Measurements from ENCODE around the gene CHAF1B.
"Not testable (repeated sequence)": the region's sequence is repeated elsewhere in the genome, so short reads cannot be mapped to it uniquely, and the experiment has no call there.

Gene CHAF1B

DNA sequence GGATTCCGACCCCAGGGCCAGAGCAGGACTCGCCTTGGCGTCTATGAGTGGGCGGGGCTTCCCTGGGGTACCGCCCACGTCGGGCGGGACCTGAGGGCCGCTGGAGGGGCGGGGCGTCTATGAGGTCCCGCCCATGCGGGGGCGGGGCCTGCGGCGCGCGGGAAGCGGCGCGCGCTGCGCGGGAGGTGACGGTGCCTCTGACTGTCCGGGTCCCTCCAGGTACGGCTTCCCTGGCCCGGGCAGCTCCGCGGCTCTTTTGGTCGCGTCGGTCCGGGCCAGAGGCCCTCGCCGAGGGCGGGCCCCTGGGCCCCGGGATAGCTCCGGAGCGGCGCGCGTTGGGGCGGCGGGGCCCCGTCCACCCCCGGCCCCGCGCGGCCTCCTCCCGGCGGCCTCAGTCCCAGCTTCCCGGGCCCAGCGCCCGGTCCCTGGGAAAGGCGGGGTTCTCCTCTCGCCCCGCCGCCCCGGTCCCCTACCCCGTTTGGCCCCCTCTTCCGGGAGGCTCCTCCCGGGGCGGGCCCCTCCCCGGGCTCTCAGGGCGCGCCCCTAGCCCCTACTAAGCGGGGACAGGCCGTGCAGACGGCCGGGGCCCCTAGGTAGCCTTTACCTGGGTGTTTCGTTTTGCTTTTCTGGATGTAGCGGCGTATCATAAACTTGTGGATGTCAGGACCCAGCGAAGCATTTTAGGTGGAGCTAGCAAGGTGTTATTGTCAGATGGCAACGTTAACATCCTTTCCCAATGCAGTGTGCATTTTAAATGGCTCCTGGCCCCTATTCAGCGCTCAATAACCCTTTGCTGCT lies at the start of gene CHAF1B:
Gene CHAF1B, plus strand, starts transcription at position 160 of the 798 bp plus-strand sequence. CDS start 745 bp downstream, outside the sequence.
- DNase-seq: peak; percentile 35

DNA sequence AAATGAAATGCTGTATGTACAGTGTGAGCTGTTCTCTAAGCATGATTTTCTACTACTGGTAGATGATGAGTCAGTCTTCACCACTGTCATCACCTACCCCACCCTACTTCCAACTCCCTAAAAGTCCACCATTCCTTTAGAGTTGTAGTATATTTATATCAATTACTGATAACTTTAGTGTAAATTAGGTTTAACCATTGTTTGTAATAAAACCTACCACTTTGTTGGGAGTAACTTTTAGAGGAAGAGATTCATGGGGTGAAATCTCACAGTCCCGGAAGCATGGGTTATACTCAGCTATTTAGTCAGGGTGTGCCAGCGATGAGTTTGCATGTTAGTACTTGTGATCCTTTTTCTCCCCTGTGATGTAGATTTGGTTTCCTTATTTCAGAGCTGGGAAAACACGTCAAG lies 48.1 kb upstream of the CHAF1B start:
- DNase-seq: no peak

DNA sequence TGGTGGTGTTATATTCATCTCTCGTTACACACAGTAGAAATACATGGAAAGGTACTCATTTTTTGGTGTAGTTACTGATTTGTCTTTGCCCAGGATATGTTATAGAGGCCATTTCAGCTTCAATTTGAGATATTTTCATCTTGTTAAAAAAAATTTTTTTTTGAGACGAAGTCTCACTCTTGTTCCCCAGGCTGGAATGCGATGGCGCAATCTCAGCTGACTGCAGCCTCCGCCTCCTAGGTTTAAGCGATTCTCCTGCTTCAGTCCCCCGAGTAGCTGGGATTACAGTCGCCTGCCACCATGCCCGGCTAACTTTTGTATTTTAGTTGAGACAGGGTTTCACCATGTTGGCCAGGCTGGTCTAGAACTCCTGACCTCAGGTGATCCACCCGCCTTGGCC lies 46.2 kb upstream of the CHAF1B start:
- DNase-seq: no peak

DNA sequence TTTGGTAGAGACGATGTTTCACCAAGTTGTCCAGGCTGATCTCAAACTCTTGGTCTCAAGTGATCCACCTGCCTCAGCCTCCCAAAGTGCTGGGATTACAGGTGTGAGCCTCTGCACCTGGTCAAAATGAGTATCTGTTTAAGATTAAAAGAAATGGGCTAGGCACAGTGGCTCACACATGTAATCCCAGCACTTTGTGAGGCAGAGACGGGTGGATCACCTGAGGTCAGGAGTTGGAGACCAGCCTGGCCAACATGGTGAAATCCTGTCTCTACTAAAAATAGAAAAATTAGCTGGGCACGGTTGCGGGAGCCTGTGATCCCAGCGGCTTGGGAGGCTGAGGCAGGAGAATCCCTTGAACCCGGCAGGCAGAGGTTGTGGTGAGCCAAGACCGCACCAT lies 42.6 kb upstream of the CHAF1B start:
- not testable (repeated sequence) for DNase-seq

DNA sequence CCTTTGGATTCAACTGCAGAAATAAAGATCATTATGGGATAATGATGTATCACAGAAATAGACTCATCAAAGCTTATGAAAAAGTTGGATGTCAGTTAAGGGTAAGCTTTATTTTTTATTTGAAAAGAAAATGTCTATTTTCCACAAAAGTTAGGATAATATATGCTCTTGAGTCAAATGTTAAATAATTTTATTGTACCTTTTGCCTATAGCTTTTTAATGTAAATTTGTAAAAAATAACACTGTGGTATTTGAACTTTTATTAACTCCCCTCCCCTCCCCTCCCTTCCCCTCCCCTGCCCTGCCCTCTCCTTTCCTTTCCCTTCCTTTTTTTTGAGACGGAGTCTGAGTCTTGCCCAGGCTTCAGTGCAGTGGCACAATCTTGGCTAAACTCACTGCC lies 40.3 kb upstream of the CHAF1B start:
- no peak for DNase-seq

DNA sequence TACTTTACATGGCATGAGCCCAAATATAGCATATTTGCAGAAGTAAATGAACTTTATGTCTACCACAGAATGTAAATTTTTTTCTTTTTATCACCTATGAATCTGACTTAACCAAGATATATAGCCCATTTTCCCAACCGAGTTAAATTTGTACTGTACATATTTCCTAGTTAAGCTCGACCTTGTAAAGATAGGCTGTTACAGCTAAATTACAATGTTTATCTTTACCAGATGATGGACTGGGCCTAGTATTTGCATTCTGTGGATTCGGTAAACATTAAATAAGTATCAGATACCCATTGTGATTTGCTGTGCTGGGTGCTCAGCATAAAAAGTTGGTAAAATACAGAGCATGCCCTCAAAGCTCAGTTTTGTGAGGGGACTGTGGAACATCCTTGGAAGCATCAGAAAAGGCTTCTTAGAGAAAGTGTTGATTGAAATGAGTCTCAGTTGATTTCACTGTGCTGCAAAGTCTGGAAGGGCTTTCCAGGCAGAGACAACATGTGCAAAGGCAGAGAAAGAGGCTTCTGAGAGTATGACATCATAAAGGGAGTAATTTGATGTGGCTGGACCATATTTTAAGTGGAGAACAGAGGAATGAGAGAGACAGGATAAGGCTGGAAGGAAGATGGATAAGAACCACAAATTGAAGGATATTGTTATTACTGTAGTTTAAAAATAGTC lies 37.8 kb upstream of the CHAF1B start:
- DNase-seq: no peak

DNA sequence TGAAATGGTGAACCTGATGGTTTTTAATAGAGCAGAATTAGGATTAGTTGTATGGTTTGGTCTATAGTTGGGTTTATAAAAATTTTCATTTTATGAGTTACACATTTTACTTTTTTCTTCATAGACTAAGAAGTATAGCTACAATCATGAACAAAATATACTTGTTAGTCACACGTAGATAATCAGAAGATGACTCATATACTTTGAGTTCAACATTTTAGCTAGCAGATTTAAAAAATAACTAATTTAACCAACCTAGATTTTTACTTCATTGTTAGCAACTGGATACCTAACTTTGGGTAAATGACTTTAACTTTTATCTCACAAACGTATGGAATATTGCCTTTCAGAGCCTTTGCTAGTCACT lies 37.2 kb upstream of the CHAF1B start:
- DNase-seq: no peak

DNA sequence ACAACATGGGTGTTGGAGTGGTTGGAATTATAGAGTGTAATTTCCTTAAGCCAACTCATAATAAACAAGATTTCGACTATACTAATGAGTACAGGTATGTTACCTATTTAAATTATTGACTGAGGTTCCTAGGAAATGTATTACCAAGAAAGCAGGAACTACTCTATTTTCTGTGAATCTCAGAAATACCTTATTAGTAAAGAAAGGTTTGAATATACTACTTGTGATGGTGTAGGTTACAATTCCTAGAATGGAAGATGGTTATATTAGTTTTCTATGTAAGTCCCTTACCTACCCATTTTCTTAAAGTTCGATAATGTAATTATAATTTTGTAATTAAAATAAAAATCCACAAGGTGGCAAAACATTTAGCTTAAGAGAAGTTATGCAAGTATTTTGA lies 35.9 kb upstream of the CHAF1B start:
- DNase-seq: no peak

DNA sequence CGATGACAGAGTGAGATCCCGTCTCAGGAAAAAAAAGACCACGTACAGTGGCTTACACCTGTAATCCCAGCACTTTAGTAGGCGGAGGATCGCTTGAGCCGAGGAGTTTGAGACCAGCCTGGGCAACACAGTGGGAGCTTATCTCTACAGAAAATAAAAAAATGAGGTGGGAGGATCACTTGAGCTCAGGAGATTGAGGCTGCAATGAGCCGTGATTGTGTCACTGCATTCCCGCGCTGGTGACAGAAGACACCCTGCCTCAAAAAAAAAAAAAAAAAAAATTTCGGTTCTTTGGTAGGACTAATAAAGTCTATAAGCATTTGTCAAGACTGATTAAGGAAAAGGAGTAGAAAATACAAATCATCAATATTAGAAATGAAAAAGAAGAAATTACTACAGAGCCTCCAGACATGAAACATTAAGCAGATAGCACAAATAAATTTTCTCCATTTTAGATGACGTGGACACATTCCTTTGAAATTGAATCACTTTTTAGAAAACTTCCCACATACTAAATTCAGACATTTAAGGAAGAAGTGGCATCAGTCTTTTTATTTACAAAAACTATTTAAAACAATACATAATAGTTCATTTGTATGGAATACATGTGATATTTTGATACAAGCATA lies 34.8 kb upstream of the CHAF1B start:
- DNase-seq: no peak

DNA sequence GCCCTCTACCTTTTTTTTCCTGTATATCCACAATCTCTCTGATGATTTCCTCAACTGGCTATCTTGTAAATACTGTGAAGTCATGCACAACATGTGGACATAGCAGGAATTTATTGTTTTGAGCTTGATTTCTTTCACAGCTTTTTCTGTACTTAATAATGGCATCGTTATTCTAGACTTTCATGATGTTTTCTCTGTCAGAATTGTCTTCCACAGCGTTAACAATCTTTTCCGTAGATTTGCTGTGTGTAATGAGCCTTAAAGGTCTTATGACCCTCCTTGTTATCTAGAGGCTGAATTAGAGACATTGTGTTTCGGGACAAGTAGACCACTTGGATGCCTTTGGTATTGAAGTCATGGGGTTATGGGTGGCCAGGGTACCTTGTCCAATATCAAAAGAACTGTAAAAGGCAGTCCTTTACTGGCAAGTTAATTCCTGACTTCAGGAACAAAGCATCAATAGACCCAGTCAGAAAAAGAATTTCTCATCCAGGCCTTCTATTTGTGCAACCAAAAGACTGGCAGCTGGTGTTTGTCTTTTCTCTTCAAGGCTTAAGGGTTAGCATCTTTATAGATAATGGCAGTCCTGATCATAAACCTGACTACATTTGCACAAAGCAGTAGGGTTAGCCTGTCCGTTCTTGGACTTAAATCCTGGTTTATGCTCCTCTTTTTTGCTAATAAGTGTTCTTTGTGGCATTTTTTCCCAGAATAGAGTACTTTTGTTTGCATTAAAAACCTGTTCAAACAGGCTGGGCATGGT lies 30.1 kb upstream of the CHAF1B start:
- no peak for DNase-seq

DNA sequence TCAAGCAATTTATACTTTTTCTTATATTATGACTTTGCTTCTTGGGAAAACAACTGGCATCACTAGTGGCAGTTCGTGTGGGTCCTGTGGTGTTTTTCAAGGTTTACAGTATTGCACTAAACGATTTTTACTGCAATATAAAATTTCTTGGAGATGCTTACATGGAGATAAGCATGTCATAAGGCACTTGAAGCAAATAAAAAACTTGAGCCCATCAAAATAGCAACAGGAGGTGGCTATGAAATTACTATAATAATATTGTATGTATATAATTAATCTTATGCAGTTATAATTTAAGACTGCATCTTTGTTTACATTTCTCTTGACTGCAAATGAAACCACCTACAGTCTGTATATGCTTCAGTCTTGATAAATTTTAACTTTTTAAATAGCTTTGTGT lies 29.3 kb upstream of the CHAF1B start:
- no peak for DNase-seq

DNA sequence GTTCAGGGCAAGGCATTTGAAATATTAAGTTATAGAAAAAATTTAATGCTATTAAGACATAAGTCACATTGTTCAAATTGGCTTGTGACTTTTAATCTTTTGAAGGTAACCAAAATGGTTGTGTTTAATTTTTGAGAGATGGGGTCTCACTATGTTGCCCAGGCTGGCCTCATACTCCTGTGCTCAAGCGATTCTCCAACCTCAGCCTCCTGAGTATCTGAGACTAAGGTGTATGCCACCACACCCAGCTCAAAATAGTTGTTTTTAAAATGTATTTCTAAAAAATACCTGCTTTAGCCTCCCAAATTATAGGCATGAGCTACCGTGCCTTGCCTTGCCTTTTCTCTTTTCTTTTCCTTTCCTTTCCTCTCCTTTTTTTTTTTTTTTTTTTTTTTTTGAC lies 26.0 kb upstream of the CHAF1B start:
- DNase-seq: no peak

DNA sequence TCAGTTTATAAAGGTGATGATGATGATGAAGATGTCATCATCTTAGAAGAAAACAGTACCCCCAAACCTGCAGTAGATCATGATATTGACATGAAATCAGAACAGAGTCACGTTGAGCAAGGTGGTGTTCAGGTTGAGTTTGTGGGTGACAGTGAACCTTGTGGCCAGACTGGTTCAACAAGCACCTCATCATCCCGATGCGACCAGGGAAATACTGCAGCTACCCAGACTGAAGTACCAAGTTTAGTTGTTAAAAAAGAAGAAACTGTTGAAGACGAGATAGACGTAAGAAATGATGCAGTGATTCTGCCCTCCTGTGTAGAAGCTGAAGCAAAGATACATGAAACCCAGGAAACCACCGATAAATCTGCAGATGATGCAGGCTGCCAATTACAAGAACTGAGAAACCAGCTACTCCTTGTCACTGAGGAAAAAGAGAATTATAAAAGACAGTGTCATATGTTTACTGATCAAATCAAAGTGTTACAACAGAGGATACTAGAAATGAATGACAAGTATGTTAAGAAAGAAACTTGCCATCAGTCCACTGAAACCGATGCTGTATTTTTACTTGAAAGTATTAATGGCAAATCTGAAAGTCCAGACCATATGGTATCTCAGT lies 16.0 kb upstream of the CHAF1B start:
- no peak for DNase-seq

DNA sequence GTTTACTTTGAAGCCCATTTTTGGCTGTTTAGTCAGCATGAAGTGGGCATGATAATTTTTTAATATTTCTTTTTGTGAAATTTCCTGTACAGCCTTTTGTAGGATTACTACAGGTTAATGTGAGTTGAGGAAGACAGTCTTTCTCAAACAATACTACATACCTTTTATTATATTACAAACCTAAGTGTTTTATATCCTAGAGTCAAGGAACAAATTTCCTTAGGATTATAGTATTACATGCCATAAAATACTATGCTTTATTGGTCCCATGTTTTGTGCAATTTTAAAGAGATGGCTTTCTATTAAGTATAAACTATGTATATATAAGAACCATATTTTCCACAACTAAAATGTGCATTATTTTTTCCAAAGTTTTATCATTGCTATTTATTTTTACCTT lies 9.2 kb upstream of the CHAF1B start:
- DNase-seq: no peak

DNA sequence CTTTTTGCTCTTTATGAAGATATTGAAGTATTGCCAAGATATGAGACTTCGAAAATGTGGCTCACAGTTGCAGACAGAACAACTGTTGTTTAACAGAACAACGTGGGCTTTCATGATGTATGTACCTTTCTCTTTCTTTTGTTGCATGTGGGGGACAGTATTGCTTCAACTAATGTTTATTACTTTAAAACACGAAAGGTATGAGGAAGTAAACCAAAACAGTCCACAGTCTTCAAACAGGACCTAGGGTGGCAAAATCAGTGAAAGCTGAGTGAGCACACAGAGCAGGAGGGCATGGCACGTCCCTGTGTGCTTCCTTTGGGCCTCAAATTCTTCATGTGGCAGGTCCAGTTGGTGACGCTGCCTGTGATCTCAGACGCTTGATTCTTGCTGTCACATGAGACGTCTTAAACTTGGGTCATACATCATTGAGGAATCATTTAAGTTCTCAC lies 7.8 kb upstream of the CHAF1B start:
- DNase-seq: no peak

DNA sequence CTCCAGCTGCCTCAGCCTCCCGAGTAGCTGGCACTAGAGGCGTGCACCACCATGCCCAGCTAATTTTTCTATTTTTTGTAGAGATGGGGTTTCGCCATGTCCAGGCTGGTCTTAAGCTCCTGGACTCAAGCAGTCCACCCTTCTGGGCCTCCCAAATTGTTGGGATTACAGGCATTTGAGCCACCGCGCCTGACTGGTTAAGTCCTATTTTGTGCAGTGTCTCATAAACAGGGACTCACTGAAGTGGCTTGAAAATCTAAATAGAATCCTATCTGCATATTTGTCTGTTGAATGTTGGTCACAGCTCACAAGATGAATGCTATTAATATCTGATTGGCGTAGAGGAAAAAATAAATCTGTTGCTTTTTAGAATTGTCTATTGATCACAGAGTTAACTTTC lies 5.9 kb upstream of the CHAF1B start:
- no peak for DNase-seq

DNA sequence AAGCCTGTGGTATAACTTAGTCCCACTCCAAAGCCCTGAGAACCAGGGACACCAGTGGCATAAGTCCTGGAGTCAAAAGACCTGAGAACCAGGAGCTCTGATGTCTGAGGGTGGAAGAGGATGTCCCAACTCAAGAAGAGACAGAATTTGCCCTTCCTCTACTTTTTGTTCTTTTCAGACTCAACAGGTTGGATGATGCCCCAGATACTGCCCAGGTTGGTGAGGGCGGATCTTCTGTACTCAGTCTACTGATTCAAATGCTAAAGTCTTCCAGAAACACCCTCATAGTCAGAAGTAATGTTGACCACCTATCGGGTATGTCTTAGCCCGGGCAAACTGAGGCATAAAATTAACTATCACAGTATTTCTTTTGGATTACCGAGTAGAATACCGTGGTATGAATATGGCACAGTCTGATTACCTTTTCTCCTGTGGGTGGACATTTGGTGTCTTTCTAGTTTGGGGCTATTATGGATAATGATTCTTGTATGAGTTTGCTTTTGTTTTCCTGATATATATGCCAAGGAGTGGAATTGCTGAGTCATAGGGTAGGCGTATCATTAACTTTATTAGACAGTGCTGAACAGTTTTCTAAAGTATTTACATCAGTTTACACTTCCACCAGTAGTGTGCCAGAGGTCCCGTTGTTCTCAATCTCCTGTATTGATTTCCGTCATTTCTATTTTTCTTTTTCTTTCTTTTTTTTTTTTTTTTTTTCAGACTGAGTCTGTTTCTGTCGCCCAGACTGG lies 3.2 kb upstream of the CHAF1B start:
- DNase-seq: no peak

DNA sequence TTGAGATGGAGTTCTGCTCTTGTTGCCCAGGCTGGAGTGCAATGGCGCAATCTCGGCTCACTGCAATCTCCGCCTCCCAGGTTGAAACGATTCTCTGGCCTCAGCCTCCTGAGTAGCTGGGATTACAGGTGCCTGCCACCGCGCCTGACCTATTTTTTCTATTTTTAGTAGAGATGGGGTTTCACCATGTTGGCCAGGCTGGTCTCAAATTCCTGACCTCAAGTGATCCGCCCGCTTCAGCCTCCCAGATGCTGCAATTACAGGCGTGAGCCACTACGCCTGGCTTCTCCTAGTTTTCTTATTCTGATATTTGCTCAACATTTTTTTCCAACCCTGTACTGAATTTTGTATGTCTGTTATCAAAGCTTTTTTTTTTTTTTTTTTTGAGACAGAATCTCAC lies 2.5 kb upstream of the CHAF1B start:
- not testable (repeated sequence) for DNase-seq

DNA sequence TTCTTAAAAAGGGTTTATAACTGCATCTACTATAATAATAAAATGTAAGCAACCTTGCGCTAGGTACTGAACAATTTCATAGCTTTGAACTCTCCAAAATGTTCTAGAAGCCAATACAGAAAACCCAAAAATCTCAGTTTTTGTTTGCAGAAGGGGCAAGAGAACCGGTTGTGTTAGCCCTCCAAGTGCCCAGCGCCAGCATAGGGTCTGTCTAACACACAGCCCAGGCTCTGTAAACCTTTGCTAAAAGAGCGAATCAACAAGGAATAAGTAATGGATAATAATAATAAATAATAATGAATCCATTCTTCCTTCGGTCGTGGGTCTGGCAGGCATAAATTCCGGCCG lies 333 bp upstream of the CHAF1B start:
- DNase-seq: no peak

DNA sequence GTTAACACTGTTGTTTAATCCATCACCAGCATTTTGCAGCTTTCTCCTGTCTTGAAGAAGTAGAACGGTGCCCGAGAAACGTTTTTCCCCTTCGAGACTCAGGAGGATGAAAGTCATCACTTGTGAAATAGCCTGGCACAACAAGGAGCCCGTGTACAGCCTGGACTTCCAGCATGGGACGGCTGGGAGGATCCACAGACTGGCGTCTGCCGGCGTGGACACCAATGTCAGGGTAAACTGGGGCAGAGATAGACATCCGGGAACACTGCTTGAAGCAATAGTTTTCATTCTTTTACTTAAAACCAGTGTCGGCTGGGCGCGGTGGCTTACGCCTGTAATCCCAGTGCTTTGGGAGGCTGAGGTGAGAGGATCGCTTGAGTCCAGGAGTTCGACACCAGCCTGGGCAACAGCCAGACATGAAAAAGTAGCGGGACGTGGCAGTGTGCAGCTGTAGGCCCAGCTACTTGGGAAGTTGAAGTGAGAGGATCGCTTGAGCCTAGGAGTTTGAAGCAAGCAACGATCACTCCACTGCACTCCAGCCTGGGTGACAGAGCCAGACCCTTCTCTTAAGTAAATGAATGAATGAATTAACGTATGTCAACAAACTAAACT lies 945 bp downstream of the CHAF1B start:
- no peak for DNase-seq

DNA sequence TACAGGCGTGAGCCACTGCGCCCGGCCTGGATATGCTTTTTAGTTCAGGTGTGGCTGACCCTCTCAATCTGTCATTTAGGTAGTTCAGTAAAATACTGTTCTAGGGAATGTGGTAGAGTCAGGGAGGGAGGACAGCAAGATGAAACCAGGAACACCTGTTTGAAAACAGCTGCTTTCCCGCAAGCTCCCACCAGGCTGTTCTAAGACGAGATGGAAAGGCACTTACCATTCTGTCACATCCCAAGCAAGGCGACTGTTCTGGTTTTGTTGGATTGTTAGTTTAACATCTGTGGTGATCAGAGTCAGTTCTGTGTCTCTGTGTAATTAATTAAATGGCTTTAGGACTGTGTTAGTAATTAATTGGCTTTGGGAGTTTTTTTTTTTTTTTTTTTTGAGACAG lies 2.9 kb downstream of the CHAF1B start:
- no peak for DNase-seq

DNA sequence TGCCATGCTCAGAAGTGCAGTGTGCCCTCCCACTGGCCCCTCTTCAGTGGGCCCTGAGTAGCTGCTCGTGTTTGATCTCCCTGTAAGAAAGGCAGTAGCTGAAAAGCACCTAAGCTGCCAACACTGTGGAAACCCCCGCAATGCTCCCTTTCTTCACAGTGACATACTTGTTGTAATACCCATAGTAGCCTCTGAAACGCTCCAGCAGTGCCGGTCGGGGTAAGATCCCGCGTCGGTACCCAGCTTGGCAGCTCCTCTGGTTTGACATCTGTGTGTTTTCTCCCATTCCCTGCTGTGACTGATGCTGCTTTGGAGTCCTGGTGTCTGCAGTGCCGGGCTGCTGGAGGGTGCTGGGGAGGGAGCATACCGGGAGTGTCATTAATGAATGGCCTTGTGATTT lies 3.6 kb downstream of the CHAF1B start:
- DNase-seq: no peak
